ENCODE measurements around the gene DYNLT5.

DNA sequence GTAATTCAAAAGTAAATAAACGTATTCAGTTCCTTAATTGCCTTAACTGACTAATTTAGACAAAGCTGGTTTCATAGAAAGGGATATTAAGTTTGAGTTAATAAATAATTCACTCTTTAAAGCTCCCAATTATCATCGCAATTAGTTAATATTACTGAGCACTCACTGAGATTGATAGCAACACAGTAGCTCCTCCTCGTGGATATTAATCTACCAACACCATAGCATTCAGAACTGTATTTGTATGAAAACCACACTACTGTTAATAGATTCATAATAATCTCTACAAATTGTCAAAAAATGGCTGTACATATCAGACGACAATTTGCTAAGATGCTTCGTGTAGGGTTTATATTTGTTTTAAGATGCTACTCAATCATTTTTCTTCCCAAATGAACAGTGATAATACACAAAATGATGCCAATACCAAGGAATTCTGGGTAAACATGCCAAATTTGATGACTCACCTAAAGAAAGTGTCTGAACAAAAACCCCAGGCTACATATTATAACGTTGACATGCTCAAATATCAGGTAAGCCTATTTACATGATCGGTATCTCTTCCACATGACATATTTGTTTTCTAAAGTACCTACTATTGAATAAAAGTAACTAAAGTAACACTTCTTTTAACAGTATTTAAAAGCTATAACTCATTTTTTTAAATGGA, 18.8 kb upstream of the DYNLT5 start:
- TF ChIP-seq POLR2AphosphoS5 (IDR thresholded peaks at IDR 0.05) (no peak), POLR2A (IDR thresholded peaks at IDR 0.05) (no peak)
- TF ChIP-seq, protein P1, sequence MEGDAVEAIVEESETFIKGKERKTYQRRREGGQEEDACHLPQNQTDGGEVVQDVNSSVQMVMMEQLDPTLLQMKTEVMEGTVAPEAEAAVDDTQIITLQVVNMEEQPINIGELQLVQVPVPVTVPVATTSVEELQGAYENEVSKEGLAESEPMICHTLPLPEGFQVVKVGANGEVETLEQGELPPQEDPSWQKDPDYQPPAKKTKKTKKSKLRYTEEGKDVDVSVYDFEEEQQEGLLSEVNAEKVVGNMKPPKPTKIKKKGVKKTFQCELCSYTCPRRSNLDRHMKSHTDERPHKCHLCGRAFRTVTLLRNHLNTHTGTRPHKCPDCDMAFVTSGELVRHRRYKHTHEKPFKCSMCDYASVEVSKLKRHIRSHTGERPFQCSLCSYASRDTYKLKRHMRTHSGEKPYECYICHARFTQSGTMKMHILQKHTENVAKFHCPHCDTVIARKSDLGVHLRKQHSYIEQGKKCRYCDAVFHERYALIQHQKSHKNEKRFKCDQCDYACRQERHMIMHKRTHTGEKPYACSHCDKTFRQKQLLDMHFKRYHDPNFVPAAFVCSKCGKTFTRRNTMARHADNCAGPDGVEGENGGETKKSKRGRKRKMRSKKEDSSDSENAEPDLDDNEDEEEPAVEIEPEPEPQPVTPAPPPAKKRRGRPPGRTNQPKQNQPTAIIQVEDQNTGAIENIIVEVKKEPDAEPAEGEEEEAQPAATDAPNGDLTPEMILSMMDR (IDR thresholded peaks at IDR 0.05): no peak
